HG03460 (cell line): ENCODE data around the gene NUTF2.

Experiments
- ATAC-seq: cut with Tn5 transposase; IDR thresholded peaks from one replicate; pipeline ENCODE4 v1.9.1; 2021; ENCODE audit not compliant: unreplicated experiment

The NUTF2 gene

DNA sequence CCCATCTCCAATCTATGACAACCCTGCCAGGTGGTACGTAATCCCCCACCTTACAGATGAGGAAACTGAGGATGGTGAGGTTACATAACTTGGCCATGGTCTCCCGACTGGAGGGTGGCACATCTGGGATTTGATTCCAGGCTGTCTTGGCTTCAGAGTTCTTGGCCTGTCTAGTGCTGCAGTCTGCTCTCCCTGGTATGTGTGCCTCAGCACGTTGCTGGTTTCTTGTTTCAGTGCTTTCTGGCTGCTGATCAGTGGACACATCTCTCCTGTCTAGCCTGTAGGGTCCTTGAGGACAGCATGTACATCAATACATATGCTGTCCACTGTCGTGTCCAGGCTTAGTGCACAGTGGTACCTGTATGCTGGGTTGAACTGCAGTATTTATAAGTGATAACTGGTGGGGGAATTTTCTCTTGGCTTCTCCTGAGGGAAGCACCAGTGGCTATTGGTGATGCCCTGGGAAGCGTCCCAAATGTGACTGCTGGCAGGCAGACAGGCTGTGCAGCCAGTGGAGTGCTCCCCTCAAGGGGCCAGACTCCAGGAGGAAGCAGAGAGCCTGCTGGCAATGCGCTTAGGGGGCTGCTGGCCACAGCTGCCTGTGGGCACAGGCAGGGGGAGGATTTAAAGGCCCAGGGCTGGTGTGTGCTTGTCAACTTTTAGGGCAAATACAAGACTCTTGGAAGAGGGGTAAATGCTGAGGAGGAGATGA, 70.6 kb downstream of the NUTF2 start:
- no peak for ATAC-seq

DNA sequence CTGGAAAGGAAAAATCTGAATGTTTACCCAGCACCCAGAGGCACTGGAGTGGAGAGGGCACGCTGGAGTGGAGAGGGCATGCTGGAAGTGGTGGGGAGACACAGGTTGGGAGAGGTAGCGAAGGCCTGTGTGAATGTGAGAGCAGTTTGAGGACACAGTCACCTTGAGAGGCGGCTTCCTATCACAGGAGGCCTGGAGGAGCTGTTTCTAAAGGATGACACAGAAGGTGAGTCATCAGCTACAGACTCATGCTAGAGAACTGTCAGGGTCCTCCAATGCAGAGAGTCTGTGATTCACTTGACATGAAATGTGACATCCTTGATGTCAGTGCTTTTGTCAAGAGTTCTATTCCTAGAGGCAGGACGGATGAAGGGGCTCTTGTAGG, 71.1 kb downstream of the NUTF2 start:
- no peak for ATAC-seq

DNA sequence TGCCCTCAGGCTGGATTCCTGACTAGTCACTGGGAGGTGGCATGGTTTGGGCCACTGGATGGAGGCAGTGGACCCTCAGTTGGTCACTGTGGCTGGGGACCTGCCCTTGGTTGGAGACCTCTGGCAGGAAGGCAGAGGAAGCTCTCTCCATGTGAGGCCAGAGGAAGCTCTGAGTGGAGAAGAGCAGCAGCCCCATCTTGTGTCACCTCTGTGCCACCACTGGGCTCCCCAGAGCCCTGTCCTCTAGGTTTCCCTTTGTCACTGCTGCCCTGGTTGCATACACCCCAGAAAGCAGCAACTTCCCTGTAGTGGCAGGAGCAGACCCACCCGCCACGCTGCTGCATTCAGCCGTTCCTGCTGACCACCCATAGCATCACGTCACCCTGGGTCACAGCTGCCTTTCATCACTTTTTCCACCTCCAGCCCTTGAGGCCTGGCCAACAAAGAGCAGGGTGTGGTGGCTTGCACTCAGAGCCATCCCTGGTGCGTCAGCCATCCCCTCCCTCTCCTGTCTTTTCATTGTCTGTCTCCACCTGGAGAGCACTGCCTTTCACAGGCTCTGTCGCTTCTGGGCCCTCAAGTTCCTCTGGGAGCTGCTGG, 73.0 kb downstream of the NUTF2 start:
- ATAC-seq, result no peak
